ENCODE data around the gene IFNK. TPM values are rescaled to one million over a fixed set of nuclear protein-coding genes. Genes with fewer than 3 reads are reported as not detected.

Gene IFNK
- total RNA-seq, 1 donor from 2014 or later, result not detected

DNA sequence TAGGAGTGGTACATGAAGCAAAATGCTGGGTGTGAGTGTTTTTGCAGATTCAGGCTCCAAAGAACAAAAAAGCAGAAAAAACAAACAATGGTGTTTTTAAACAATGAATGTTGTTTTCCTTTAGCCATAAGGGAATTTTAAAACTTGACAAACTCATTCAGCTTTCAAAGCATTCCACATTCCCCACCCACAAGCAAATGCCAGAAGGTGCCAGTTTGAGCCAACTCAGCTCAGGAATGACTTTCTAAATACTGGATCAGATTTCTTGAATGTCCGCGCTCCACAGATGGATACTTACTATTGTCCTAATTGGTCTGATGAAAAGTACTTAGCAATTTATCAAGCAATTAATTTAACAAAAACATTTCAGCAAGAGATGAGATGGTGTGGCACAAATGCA lies 18.4 kb downstream of the IFNK start:
- peak; percentile 81 for FAIRE-seq
- Histone ChIP-seq H3K4me3 (ENCODE audit: insufficient read depth, low read depth, low read length) (no peak overlapping the region), H3K9me3 (ENCODE audit: insufficient read depth, low read depth, low read length) (no peaks in the 10 kb centered on the region), H3K9ac (ENCODE audit: low read length) (no peak overlapping the region), H3K4me2 (ENCODE audit: low read length) (no peak overlapping the region), H4K20me1 (ENCODE audit: insufficient read depth, low read length) (no peaks in the 10 kb centered on the region), H3K4me1 (ENCODE audit: insufficient read depth, low read length) (no peaks in the 10 kb centered on the region), H3K79me2 (ENCODE audit: insufficient read depth, low read length) (no peaks in the 10 kb centered on the region), H3K36me3 (ENCODE audit: insufficient read depth, low read length) (no peaks in the 10 kb centered on the region), H3K27ac (ENCODE audit: low read depth, low read length) (no peak overlapping the region), H2AFZ (ENCODE audit: low read depth, low read length) (no peak overlapping the region), H3K27me3 (ENCODE audit: insufficient read depth, low read length) (no peaks in the 10 kb centered on the region)
- DNase-seq (ENCODE audit: low read depth), result peak; percentile 7
- H3K9me3 Mint-ChIP-seq (ENCODE audit: unreplicated experiment), result no peaks in the 10 kb centered on the region
- H3K27ac Mint-ChIP-seq (ENCODE audit: unreplicated experiment), result no peak overlapping the region
- TF ChIP-seq EZH2 (IDR thresholded peaks at IDR 0.05; ENCODE audit: insufficient read depth, low read length), result no peak
- TF ChIP-seq, protein P1, sequence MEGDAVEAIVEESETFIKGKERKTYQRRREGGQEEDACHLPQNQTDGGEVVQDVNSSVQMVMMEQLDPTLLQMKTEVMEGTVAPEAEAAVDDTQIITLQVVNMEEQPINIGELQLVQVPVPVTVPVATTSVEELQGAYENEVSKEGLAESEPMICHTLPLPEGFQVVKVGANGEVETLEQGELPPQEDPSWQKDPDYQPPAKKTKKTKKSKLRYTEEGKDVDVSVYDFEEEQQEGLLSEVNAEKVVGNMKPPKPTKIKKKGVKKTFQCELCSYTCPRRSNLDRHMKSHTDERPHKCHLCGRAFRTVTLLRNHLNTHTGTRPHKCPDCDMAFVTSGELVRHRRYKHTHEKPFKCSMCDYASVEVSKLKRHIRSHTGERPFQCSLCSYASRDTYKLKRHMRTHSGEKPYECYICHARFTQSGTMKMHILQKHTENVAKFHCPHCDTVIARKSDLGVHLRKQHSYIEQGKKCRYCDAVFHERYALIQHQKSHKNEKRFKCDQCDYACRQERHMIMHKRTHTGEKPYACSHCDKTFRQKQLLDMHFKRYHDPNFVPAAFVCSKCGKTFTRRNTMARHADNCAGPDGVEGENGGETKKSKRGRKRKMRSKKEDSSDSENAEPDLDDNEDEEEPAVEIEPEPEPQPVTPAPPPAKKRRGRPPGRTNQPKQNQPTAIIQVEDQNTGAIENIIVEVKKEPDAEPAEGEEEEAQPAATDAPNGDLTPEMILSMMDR (IDR thresholded peaks at IDR 0.05; ENCODE audit: insufficient read depth, low read depth, low read length), result no peak
- no peaks in the 10 kb centered on the region for H3K27me3 Mint-ChIP-seq (ENCODE audit: low read depth, unreplicated experiment)
- peaks cover 2% of the 10 kb centered on the region for H3K36me3 Mint-ChIP-seq (ENCODE audit: low read depth, unreplicated experiment)
- no peak overlapping the region for H3K4me3 Mint-ChIP-seq (ENCODE audit: unreplicated experiment)
- peaks cover 5% of the 10 kb centered on the region for H3K4me1 Mint-ChIP-seq (ENCODE audit: low read depth, unreplicated experiment)

DNA sequence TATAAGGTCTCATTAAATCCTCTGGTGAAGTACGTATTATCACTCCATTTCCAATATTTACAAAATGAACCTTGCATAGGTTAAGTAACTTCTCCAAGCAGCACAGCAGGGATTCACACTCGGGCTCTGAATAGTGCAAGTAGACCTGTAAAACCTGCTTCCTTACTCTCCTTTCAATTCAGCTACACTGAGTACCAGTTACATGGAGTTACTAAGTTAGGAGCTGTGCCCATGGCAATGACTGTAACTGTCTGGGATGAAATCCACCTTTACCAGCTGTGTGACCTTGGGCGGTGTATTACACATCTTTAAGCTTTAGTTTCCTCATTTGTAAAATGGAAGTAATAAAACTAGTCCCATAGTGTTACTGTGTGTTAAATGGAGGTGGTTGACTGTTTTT lies 21.4 kb downstream of the IFNK start:
- no peak overlapping the region for H3K27ac Mint-ChIP-seq (ENCODE audit: unreplicated experiment)
- Histone ChIP-seq H3K4me1 (ENCODE audit: insufficient read depth, low read length) (no peaks in the 10 kb centered on the region), H3K9me3 (ENCODE audit: insufficient read depth, low read depth, low read length) (no peaks in the 10 kb centered on the region), H3K79me2 (ENCODE audit: insufficient read depth, low read length) (no peaks in the 10 kb centered on the region), H3K27ac (ENCODE audit: low read depth, low read length) (no peak overlapping the region), H3K9ac (ENCODE audit: low read length) (no peak overlapping the region), H4K20me1 (ENCODE audit: insufficient read depth, low read length) (no peaks in the 10 kb centered on the region), H3K4me2 (ENCODE audit: low read length) (no peak overlapping the region), H3K36me3 (ENCODE audit: insufficient read depth, low read length) (no peaks in the 10 kb centered on the region), H3K27me3 (ENCODE audit: insufficient read depth, low read length) (no peaks in the 10 kb centered on the region), H3K4me3 (ENCODE audit: insufficient read depth, low read depth, low read length) (no peak overlapping the region), H2AFZ (ENCODE audit: low read depth, low read length) (no peak overlapping the region)
- H3K9me3 Mint-ChIP-seq (ENCODE audit: unreplicated experiment), result no peaks in the 10 kb centered on the region
- DNase-seq (ENCODE audit: low read depth) (no peak), FAIRE-seq (no peak)
- H3K27me3 Mint-ChIP-seq (ENCODE audit: low read depth, unreplicated experiment), result no peaks in the 10 kb centered on the region
- no peak overlapping the region for H3K4me3 Mint-ChIP-seq (ENCODE audit: unreplicated experiment)
- peaks cover 2% of the 10 kb centered on the region for H3K36me3 Mint-ChIP-seq (ENCODE audit: low read depth, unreplicated experiment)
- TF ChIP-seq, protein P1 (IDR thresholded peaks at IDR 0.05; ENCODE audit: insufficient read depth, low read depth, low read length), result no peak
- TF ChIP-seq EZH2 (IDR thresholded peaks at IDR 0.05; ENCODE audit: insufficient read depth, low read length), result no peak
- peaks cover 5% of the 10 kb centered on the region for H3K4me1 Mint-ChIP-seq (ENCODE audit: low read depth, unreplicated experiment)

DNA sequence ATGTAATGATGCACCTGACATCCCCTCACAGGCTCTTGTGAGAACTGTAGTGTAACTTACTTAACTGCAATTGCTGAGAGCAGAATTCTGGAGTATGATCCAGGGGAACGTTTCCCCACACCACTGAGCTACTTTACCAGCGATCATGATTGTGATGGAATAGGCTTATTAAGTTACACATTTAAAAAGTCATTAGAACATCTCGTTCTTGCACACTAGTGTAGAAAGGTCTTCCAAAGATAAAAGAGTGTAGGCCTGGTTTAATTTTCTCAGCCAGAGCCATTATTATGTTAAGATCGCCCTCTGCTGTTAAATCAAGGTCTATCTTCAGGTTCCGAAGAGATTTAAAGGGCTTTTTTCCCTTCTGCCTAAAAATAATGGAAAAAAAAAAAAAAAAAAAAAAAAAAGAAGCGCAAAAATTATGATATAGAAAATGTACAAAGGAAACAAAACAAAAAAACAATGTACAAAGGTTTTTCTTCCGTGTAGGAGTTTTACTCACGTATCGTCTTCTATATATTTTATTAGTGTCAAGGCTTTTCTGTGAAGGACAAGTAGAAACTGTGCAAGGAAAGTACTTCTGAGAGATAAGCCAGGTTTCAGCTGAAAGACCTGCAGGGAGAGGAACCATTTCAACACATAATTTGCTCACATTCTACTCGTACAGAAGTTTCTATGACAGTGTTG lies 24.1 kb downstream of the IFNK start:
- H3K27ac ChIP-seq (ENCODE audit: low read depth, low read length), result no peak overlapping the region

More for the DNA sequence above, 24.1 kb downstream of the IFNK start:
- no peaks in the 10 kb centered on the region for H3K9me3 Mint-ChIP-seq (ENCODE audit: unreplicated experiment)
- no peak overlapping the region for H3K4me3 Mint-ChIP-seq (ENCODE audit: unreplicated experiment)
- no peak for TF ChIP-seq EZH2 (IDR thresholded peaks at IDR 0.05; ENCODE audit: insufficient read depth, low read length)
- TF ChIP-seq, protein P1 (IDR thresholded peaks at IDR 0.05; ENCODE audit: insufficient read depth, low read depth, low read length), result peak; percentile 45
- H3K27me3 Mint-ChIP-seq (ENCODE audit: low read depth, unreplicated experiment), result no peaks in the 10 kb centered on the region
- no peaks in the 10 kb centered on the region for H3K4me1 ChIP-seq (ENCODE audit: insufficient read depth, low read length)
- H3K4me1 Mint-ChIP-seq (ENCODE audit: low read depth, unreplicated experiment), result no peaks in the 10 kb centered on the region
- H3K4me3 ChIP-seq (ENCODE audit: insufficient read depth, low read depth, low read length), result no peak overlapping the region
- no peak overlapping the region for H3K27ac Mint-ChIP-seq (ENCODE audit: unreplicated experiment)
- H3K27me3 ChIP-seq (ENCODE audit: insufficient read depth, low read length), result no peaks in the 10 kb centered on the region
- no peaks in the 10 kb centered on the region for H3K79me2 ChIP-seq (ENCODE audit: insufficient read depth, low read length)
- no peaks in the 10 kb centered on the region for H3K36me3 Mint-ChIP-seq (ENCODE audit: low read depth, unreplicated experiment)
- no peaks in the 10 kb centered on the region for H3K9me3 ChIP-seq (ENCODE audit: insufficient read depth, low read depth, low read length)
- no peak overlapping the region for H3K4me2 ChIP-seq (ENCODE audit: low read length)
- H2AFZ ChIP-seq (ENCODE audit: low read depth, low read length), result no peak overlapping the region
- FAIRE-seq, result no peak
- no peaks in the 10 kb centered on the region for H3K36me3 ChIP-seq (ENCODE audit: insufficient read depth, low read length)
- H3K9ac ChIP-seq (ENCODE audit: low read length), result no peak overlapping the region
- DNase-seq (ENCODE audit: low read depth), result peak; percentile 5
- no peaks in the 10 kb centered on the region for H4K20me1 ChIP-seq (ENCODE audit: insufficient read depth, low read length)

All from astrocyte (in vitro differentiated cells and primary cell).